NCI-H460 (cell line): ENCODE data around the gene COL23A1. TPM values are rescaled to one million over a fixed set of nuclear protein-coding genes. Genes with fewer than 3 reads are reported as not detected.

Experiments used
- DNase-seq: peaks from one replicate; pipeline ENCODE4 v3.0.0-alpha.2; 2016; ENCODE audit warnings: low read depth; ENCODE audit errors: extremely low read depth
- polyA plus RNA-seq: library from polyadenylated mRNA; depleted of rRNA; stranded (reverse); fragments of >200 nt; gene quantifications from 2 replicates; pipeline ENCODE4 v1.2.3, GENCODE V29; 2014; cell fraction: nucleus; rRNA removed
- total RNA-seq: library from RNA; depleted of rRNA; stranded (reverse); fragments of >200 nt; shearing (Covaris generic); gene quantifications from 2 replicates; pipeline ENCODE4 v1.2.3, GENCODE V29; 2014; rRNA removed

COL23A1 gene
- 0.06 TPM in 1 of 2 replicates, not detected in the other for total RNA-seq
- polyA plus RNA-seq: not detected in 2 replicates

- DNase-seq: no peak
These were observed at the start of gene COL23A1 for GRCh38 chr5:178590141-178590923. COL23A1 (minus strand) TSS chr5:178590393.

GRCh38 chr5:178637356-178638074 is 47.3 kb upstream of the COL23A1 start:
- DNase-seq: no peak

- DNase-seq: no peak
These were observed 42.1 kb upstream of the COL23A1 start for GRCh38 chr5:178632285-178632684.

GRCh38 chr5:178630951-178631350 is 40.8 kb upstream of the COL23A1 start:
- DNase-seq: no peak

GRCh38 chr5:178630475-178630930 is 40.3 kb upstream of the COL23A1 start:
- no peak for DNase-seq

GRCh38 chr5:178627259-178627598 is 37.0 kb upstream of the COL23A1 start:
- no peak for DNase-seq

- DNase-seq: peak; percentile 92
These were observed 36.5 kb upstream of the COL23A1 start, which contains the start of gene CLK4 for GRCh38 chr5:178626484-178627258. CLK4 (minus strand) TSS chr5:178627050; CDS start chr5:178623416, 3,634 bp downstream.

- DNase-seq: no peak
These were observed 35.7 kb upstream of the COL23A1 start for GRCh38 chr5:178625679-178626483.

- DNase-seq: no peak
These were observed 34.7 kb upstream of the COL23A1 start for GRCh38 chr5:178624631-178625546.

GRCh38 chr5:178622679-178623247 is 32.6 kb upstream of the COL23A1 start:
- DNase-seq: no peak

GRCh38 chr5:178619390-178619789 is 29.2 kb upstream of the COL23A1 start:
- DNase-seq: no peak

- no peak for DNase-seq
These were observed 22.1 kb upstream of the COL23A1 start for GRCh38 chr5:178612299-178612698.

GRCh38 chr5:178606269-178606668 is 16.1 kb upstream of the COL23A1 start:
- DNase-seq: no peak

GRCh38 chr5:178605788-178606187 is 15.6 kb upstream of the COL23A1 start:
- DNase-seq: no peak

- DNase-seq: no peak
These were observed 12.6 kb upstream of the COL23A1 start for GRCh38 chr5:178602752-178603151.

GRCh38 chr5:178595750-178596149 is 5.6 kb upstream of the COL23A1 start:
- DNase-seq: no peak

GRCh38 chr5:178595150-178595549 is 5.0 kb upstream of the COL23A1 start:
- DNase-seq: no peak

GRCh38 chr5:178590924-178591423 is 781 bp upstream of the COL23A1 start:
- no peak for DNase-seq
